ENCODE data around the gene TLR10.
"Not testable (repeated sequence)": the region's sequence is repeated elsewhere in the genome, so short reads cannot be mapped to it uniquely, and the experiment has no call there.

The TLR10 gene

DNA sequence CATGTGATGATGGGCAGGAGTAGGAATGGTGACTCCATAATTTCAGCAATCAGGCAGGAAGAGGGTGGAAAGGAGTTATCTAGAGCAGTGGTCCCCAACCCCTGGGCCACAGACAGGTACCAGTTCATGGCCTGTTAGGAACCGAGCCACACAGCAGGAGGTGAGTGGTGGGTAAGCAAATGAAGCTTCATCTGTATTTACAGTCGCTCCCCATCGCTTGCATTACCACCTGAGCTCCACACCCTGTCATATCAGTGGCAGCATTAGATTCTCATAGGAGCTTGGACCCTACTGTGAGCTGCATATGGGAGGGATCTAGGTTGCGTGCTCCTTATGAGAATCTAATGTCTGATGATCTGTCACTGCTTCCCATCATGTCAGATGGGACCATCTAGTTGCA is 1.4 kb upstream of the TLR10 start:
- TF ChIP-seq, protein P1, sequence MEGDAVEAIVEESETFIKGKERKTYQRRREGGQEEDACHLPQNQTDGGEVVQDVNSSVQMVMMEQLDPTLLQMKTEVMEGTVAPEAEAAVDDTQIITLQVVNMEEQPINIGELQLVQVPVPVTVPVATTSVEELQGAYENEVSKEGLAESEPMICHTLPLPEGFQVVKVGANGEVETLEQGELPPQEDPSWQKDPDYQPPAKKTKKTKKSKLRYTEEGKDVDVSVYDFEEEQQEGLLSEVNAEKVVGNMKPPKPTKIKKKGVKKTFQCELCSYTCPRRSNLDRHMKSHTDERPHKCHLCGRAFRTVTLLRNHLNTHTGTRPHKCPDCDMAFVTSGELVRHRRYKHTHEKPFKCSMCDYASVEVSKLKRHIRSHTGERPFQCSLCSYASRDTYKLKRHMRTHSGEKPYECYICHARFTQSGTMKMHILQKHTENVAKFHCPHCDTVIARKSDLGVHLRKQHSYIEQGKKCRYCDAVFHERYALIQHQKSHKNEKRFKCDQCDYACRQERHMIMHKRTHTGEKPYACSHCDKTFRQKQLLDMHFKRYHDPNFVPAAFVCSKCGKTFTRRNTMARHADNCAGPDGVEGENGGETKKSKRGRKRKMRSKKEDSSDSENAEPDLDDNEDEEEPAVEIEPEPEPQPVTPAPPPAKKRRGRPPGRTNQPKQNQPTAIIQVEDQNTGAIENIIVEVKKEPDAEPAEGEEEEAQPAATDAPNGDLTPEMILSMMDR (IDR thresholded peaks at IDR 0.05; ENCODE audit: insufficient read depth, low read depth, low read length, missing control alignments): no peak
- no peak for DNase-seq (ENCODE audit: low read depth)
- no peak overlapping the region for H3K4me3 ChIP-seq (ENCODE audit: low read length)

DNA sequence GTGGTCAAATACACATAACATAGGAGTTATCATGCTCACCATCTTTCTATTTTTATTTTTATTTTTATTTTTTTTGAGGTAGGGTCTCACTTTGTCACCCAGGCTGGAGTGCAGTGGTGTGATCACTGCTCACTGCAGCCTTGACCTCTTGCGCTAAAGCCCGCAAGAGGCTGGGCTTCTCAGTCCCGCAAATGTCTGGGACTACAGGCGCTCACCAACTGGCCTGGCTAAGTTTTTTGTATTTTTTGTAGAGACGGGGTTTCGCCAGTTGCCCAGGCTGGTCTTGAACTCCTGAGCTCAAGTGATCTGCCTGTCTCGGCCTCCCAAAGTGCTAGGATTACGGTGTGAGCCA is 295 bp upstream of the TLR10 start:
- DNase-seq (ENCODE audit: low read depth): no peak
- TF ChIP-seq, protein P1 (IDR thresholded peaks at IDR 0.05; ENCODE audit: insufficient read depth, low read depth, low read length, missing control alignments): no peak
- no peak overlapping the region for H3K4me3 ChIP-seq (ENCODE audit: low read length)

DNA sequence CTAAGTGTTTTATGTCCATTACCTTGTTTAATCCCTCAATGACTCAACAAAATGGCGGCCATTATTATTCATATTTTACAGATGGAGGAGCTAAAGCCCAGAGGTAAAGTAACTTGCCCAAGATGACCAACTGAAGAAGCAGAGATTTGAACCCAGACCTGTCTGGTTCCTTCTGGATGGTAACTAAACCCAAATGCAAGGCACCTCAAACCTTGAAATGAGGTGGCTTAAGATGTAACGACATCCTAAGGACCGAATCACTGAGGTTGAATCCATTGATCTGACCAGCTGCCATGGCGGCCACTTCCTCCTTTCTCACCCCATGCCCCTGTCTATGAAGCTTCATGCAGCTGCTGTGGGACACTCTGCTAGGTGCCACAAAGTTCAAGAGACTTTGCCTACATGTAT is 932 bp downstream of the TLR10 start:
- no peak overlapping the region for H3K4me3 ChIP-seq (ENCODE audit: low read length)
- no peak for DNase-seq (ENCODE audit: low read depth)
- TF ChIP-seq, protein P1 (IDR thresholded peaks at IDR 0.05; ENCODE audit: insufficient read depth, low read depth, low read length, missing control alignments): no peak

DNA sequence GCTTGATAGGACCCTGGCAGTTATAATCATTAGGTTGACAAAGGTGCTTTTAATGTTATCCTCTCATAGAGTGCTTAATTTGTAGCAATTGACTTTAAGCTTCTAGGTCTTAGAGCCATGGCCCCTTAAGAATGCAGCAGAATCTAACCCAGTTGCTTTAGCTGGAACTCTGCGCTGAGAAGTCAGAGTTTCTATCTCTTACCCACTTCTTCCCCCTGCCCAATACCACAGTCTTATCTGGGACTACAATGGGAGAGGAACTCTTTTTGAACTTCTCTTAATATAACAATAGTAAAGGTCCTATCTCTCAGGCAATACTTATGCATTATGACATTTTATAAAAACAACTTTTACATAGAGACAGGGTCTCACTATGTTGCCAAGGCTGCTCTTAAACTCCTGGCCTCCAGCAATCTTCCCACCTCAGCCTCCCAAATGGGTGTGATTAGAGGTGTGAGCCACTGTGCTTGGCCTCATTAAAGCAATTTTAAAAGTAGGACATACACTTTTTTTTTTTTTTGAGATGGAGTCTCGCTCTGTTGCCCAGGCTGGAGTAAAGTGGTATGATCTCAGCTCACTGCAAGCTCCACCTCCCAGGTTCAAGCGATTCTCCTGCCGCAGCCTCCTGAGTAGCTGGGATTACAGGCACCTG is 1.8 kb downstream of the TLR10 start:
- TF ChIP-seq, protein P1 (IDR thresholded peaks at IDR 0.05; ENCODE audit: insufficient read depth, low read depth, low read length, missing control alignments): no peak

DNA sequence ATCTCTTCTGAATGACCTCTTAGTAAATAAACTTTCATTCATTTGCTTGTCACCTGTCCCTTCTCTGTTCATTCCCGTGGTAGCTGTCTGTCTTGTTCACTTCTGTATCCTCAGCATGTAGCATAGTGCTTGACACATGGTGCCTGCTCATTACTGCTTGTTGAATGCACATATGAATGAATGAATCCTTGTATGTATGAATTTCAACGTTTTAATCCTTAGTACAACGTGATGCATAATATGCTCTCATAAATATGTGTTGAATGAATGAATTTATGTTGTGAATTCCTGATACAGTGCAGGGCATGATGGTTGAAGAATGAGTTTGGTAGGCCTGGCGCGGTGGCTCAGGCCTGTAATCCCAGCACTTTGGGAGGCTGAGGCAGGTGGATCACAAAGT is 3.0 kb downstream of the TLR10 start:
- H3K4me3 ChIP-seq (ENCODE audit: low read length): no peak overlapping the region
- DNase-seq (ENCODE audit: low read depth): no peak
- TF ChIP-seq, protein P1 (IDR thresholded peaks at IDR 0.05; ENCODE audit: insufficient read depth, low read depth, low read length, missing control alignments): no peak

More for the DNA sequence above, 1.8 kb downstream of the TLR10 start:
- no peak overlapping the region for H3K4me3 ChIP-seq (ENCODE audit: low read length)
- no peak for DNase-seq (ENCODE audit: low read depth)

DNA sequence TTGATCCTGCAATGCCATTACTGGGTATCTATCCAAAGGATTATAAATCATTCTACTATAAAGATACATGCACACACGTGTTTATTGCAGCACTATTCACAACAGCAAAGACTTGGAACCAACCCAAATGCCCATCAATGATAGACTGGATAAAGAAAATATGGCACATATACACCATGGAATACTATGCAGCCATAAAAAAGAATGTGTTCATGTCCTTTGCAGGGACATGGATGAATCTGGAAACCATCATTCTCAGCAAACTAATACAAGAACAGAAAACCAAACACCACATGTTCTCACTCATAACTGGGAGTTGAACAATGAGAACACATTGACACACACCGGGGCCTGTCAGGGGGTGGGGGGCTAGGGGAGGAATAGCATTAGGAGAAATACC is 4.9 kb downstream of the TLR10 start:
- H3K4me3 ChIP-seq (ENCODE audit: low read length); DNase-seq (ENCODE audit: low read depth): not testable (repeated sequence)

DNA sequence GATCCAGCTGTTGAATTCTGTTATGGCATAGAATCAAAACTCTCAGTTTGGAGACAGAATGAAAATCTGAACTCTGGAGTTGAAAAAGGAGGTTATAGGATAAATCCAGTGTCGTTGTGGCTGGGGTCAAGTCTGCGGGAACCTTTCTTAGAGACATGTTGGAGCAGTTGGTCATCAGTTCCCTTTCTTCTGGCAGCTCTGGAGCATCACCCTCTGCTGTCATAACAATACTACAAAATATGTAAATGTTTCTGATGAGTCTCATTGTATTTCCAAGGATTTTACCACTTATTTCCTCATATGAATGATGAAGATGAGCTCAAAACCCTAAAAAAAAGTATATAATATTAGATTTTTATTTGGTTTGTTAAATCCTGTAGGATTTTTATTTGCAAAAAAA is 7.5 kb downstream of the TLR10 start:
- no peak for DNase-seq (ENCODE audit: low read depth)
- TF ChIP-seq, protein P1 (IDR thresholded peaks at IDR 0.05; ENCODE audit: insufficient read depth, low read depth, low read length, missing control alignments): no peak
- no peak overlapping the region for H3K4me3 ChIP-seq (ENCODE audit: low read length)
